Ishikawa (cell line): ENCODE results near the gene SMPX.

ENCODE experiments used
- CEBPB ChIP-seq: IDR thresholded peaks from 2 replicates; pipeline ENCODE4 v1.6.1; 2012
- CREB1 ChIP-seq: IDR thresholded peaks from 2 replicates; pipeline ENCODE4 v1.6.1; 2012; ENCODE audit warnings: low read depth
- EGR1 ChIP-seq: IDR thresholded peaks from 2 replicates; pipeline ENCODE4 v1.6.1; 2012
- EP300 ChIP-seq: IDR thresholded peaks from 2 replicates; pipeline ENCODE4 v1.6.1; 2012; ENCODE audit warnings: borderline replicate concordance
- FOXM1 ChIP-seq: IDR thresholded peaks from 2 replicates; pipeline ENCODE4 v1.6.1; 2012; ENCODE audit warnings: low read depth, borderline replicate concordance
- RAD21 ChIP-seq: IDR thresholded peaks from 2 replicates; pipeline ENCODE4 v1.6.1; 2012; ENCODE audit warnings: low read depth
- TAF1 ChIP-seq: IDR thresholded peaks from 2 replicates; pipeline ENCODE4 v1.6.1; 2012; ENCODE audit warnings: low read depth, mild to moderate bottlenecking
- TCF12 ChIP-seq: IDR thresholded peaks from 2 replicates; pipeline ENCODE4 v1.6.1; 2012; ENCODE audit warnings: low read depth
- TEAD4 ChIP-seq: IDR thresholded peaks from 2 replicates; pipeline ENCODE4 v1.6.1; 2012
- YY1 ChIP-seq: IDR thresholded peaks from 2 replicates; pipeline ENCODE4 v1.6.1; 2012; ENCODE audit warnings: low read depth
- TF ChIP-seq, protein P1 (sequence below): IDR thresholded peaks from 2 replicates; pipeline ENCODE4 v1.6.1; 2012; ENCODE audit warnings: low read depth, mild to moderate bottlenecking
- TF ChIP-seq, protein P2 (sequence below): IDR thresholded peaks from 2 replicates; pipeline ENCODE4 v1.6.1; 2012
- TF ChIP-seq, protein P3 (sequence below): IDR thresholded peaks from 2 replicates; pipeline ENCODE4 v1.6.1; 2012

GRCh38 chrX:21781525-21781924 is 23.6 kb upstream of the SMPX start:
- TF ChIP-seq EP300 (no peak), TEAD4 (no peak), CEBPB (no peak), TCF12 (no peak), EGR1 (no peak), RAD21 (no peak), FOXM1 (no peak), TAF1 (no peak), YY1 (no peak), CREB1 (no peak)
- TF ChIP-seq, protein P1, sequence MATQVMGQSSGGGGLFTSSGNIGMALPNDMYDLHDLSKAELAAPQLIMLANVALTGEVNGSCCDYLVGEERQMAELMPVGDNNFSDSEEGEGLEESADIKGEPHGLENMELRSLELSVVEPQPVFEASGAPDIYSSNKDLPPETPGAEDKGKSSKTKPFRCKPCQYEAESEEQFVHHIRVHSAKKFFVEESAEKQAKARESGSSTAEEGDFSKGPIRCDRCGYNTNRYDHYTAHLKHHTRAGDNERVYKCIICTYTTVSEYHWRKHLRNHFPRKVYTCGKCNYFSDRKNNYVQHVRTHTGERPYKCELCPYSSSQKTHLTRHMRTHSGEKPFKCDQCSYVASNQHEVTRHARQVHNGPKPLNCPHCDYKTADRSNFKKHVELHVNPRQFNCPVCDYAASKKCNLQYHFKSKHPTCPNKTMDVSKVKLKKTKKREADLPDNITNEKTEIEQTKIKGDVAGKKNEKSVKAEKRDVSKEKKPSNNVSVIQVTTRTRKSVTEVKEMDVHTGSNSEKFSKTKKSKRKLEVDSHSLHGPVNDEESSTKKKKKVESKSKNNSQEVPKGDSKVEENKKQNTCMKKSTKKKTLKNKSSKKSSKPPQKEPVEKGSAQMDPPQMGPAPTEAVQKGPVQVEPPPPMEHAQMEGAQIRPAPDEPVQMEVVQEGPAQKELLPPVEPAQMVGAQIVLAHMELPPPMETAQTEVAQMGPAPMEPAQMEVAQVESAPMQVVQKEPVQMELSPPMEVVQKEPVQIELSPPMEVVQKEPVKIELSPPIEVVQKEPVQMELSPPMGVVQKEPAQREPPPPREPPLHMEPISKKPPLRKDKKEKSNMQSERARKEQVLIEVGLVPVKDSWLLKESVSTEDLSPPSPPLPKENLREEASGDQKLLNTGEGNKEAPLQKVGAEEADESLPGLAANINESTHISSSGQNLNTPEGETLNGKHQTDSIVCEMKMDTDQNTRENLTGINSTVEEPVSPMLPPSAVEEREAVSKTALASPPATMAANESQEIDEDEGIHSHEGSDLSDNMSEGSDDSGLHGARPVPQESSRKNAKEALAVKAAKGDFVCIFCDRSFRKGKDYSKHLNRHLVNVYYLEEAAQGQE = no peak
- TF ChIP-seq, protein P2, sequence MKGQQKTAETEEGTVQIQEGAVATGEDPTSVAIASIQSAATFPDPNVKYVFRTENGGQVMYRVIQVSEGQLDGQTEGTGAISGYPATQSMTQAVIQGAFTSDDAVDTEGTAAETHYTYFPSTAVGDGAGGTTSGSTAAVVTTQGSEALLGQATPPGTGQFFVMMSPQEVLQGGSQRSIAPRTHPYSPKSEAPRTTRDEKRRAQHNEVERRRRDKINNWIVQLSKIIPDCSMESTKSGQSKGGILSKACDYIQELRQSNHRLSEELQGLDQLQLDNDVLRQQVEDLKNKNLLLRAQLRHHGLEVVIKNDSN = no peak
- TF ChIP-seq, protein P3, sequence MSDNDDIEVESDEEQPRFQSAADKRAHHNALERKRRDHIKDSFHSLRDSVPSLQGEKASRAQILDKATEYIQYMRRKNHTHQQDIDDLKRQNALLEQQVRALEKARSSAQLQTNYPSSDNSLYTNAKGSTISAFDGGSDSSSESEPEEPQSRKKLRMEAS = no peak
